ENCODE results near the gene SAFB.
"Not testable (repeated sequence)": the region's sequence is repeated elsewhere in the genome, so short reads cannot be mapped to it uniquely, and the experiment has no call there.

Gene SAFB

GRCh38 chr19:5595129-5595528 is 27.8 kb upstream of the SAFB start:
- DNase-seq (ENCODE audit: low read depth, low spot score), result no peak

- DNase-seq (ENCODE audit: low read depth, low spot score), result no peak
These were observed 27.1 kb upstream of the SAFB start for GRCh38 chr19:5595745-5596144.

- DNase-seq (ENCODE audit: low read depth, low spot score), result no peak
These were observed 22.1 kb upstream of the SAFB start for GRCh38 chr19:5600797-5601196.

- DNase-seq (ENCODE audit: low read depth, low spot score), result no peak
These were observed 19.3 kb upstream of the SAFB start for GRCh38 chr19:5603626-5604025.

GRCh38 chr19:5605362-5605761 is 17.5 kb upstream of the SAFB start:
- no peak for DNase-seq (ENCODE audit: low read depth, low spot score)

- no peak for DNase-seq (ENCODE audit: low read depth, low spot score)
These were observed 15.3 kb upstream of the SAFB start for GRCh38 chr19:5607318-5608275.

GRCh38 chr19:5608291-5608690 is 14.6 kb upstream of the SAFB start:
- DNase-seq (ENCODE audit: low read depth, low spot score), result no peak

- DNase-seq (ENCODE audit: low read depth, low spot score), result not testable (repeated sequence)
These were observed 14.1 kb upstream of the SAFB start for GRCh38 chr19:5608766-5609165.

GRCh38 chr19:5609881-5610448 is 12.9 kb upstream of the SAFB start:
- no peak for DNase-seq (ENCODE audit: low read depth, low spot score)

GRCh38 chr19:5612891-5613865 is 9.7 kb upstream of the SAFB start:
- DNase-seq (ENCODE audit: low read depth, low spot score), result no peak

GRCh38 chr19:5615756-5616327 is 7.0 kb upstream of the SAFB start:
- DNase-seq (ENCODE audit: low read depth, low spot score), result no peak

- no peak for DNase-seq (ENCODE audit: low read depth, low spot score)
These were observed 5.8 kb upstream of the SAFB start for GRCh38 chr19:5617080-5617479.

GRCh38 chr19:5618591-5618990 is 4.3 kb upstream of the SAFB start:
- no peak for DNase-seq (ENCODE audit: low read depth, low spot score)

- no peak for DNase-seq (ENCODE audit: low read depth, low spot score)
These were observed 2.9 kb upstream of the SAFB start for GRCh38 chr19:5619946-5620345.

GRCh38 chr19:5621311-5621944 is 1.5 kb upstream of the SAFB start:
- no peak for DNase-seq (ENCODE audit: low read depth, low spot score)

- DNase-seq (ENCODE audit: low read depth, low spot score), result peak; percentile 24
These were observed 878 bp upstream of the SAFB start for GRCh38 chr19:5621945-5622464.

- DNase-seq (ENCODE audit: low read depth, low spot score), result peak; percentile 12
These were observed 624 bp downstream of the SAFB start for GRCh38 chr19:5623397-5624017.

- DNase-seq (ENCODE audit: low read depth, low spot score), result peak; percentile 18
These were observed 1.3 kb downstream of the SAFB start for GRCh38 chr19:5624018-5624663.

- no peak for DNase-seq (ENCODE audit: low read depth, low spot score)
These were observed 1.9 kb downstream of the SAFB start for GRCh38 chr19:5624741-5625278.

- DNase-seq (ENCODE audit: low read depth, low spot score), result no peak
These were observed 2.8 kb downstream of the SAFB start for GRCh38 chr19:5625641-5626040.

Measured in ELF-1 (cell line).